Raji (cell line): ENCODE measurements around the gene KCNQ5.

Experiments
- POLR2A ChIP-seq: IDR thresholded peaks from 2 replicates; pipeline ENCODE4 v1.6.1; 2011; ENCODE audit warnings: low read depth, low read length, control low read depth; ENCODE audit not compliant: insufficient read depth

Gene KCNQ5

GRCh38 chr6:72863131-72863530, 241.3 kb downstream of the KCNQ5 start:
- TF ChIP-seq POLR2A: no peak

- TF ChIP-seq POLR2A: no peak
These were observed 242.4 kb downstream of the KCNQ5 start for GRCh38 chr6:72864236-72864635.

DNA sequence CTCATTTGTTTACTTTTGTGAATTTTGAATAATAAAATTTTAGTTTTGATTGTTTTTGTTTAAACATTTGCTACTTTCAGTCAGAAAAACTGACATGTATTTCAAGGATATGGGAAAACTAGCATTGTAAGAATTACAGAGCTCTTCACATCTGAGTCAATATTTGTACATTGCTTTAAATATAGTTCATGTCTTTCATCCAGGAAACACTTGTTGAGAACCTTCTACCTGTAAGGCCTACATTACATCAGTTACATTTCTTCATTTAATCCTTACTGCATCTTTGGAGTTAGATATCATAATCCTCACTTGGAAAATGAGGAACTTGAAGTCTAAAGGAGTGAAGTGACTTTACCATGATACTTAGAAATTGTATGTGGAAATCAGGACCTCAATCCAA, 242.9 kb downstream of the KCNQ5 start:
- no peak for TF ChIP-seq POLR2A

DNA sequence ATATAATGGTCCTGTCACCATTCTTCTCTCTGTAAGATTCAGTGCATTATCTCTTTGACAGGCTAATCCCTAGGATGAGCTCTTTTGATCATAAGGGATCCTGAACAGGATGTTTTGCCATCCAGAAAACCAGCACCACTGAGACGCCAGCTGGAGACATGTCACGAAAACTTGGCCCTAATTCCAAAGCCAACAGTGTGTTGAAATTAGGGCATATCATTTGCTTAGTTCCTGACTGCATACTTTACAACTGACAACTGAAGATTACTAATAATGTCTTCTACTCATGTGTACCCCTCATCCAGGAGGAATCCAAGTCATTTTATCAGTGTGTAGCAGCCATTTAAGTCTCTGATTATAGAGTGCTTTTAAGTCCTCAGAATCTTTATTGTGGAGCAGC, 243.6 kb downstream of the KCNQ5 start:
- TF ChIP-seq POLR2A: no peak

DNA sequence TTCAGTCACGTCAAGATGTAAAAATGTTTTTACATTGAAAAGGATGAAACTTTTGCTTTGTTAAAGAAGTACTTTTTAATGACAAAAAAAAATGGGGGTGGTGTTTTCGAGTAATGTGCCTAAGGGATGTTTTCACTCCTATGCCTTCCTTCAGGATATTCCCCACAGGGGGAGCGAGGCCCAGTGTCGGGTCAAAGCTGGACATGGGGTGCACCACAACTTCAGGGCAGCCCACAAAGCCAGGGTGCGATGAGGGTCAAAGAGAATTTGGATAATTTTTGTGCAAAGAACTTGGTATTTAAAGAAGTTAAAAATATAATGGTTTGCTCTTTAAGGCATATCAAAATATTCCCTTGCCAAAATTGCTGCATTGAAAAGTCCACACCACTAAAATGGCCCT, 247.8 kb downstream of the KCNQ5 start:
- no peak for TF ChIP-seq POLR2A

DNA sequence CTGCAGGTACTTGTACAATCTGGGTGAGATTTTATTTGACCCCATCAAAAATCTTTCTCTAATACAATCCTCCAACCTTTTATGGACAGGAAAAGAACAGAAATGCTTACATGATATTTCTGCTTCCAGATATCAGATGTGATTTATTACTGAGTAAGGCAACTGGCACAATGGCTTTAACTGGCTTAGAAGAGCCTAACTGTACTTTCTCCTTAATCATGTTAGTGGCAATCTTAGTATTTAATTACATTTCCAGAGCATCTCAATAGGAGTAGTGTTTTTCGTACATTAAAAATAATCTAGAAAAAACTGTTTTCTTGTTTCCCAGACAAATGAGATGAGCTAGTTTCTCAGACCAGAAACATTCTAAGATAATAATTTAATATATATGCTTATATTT, 251.6 kb downstream of the KCNQ5 start:
- no peak for TF ChIP-seq POLR2A

- TF ChIP-seq POLR2A: no peak
These were observed 254.4 kb downstream of the KCNQ5 start for GRCh38 chr6:72876256-72876655.

GRCh38 chr6:72886170-72886569, 264.3 kb downstream of the KCNQ5 start:
- no peak for TF ChIP-seq POLR2A

GRCh38 chr6:72890233-72890632, 268.4 kb downstream of the KCNQ5 start:
- TF ChIP-seq POLR2A: no peak

DNA sequence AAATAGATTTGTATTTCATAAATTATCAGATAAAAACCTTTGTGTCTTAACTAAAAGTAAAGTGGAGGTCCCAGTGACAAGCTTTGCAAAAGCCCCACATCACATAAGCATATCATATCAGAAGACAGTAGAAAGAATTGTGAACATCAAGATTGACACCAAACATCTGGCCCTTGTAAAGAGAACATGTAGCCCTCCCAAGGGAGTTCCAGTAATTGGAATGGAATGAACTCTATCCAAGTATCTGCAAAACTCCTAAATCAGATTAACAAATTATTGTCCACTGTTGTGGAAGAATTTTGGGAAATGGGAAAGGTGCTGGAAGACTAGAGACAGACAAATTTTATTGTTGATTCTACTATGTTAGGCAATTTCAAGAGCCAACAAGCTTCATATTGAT, 268.8 kb downstream of the KCNQ5 start:
- TF ChIP-seq POLR2A: no peak

- no peak for TF ChIP-seq POLR2A
These were observed 271.0 kb downstream of the KCNQ5 start for GRCh38 chr6:72892901-72893300.

- no peak for TF ChIP-seq POLR2A
These were observed 272.2 kb downstream of the KCNQ5 start for GRCh38 chr6:72894091-72894490.

GRCh38 chr6:72905705-72906478, 284.0 kb downstream of the KCNQ5 start:
- no peak for TF ChIP-seq POLR2A

DNA sequence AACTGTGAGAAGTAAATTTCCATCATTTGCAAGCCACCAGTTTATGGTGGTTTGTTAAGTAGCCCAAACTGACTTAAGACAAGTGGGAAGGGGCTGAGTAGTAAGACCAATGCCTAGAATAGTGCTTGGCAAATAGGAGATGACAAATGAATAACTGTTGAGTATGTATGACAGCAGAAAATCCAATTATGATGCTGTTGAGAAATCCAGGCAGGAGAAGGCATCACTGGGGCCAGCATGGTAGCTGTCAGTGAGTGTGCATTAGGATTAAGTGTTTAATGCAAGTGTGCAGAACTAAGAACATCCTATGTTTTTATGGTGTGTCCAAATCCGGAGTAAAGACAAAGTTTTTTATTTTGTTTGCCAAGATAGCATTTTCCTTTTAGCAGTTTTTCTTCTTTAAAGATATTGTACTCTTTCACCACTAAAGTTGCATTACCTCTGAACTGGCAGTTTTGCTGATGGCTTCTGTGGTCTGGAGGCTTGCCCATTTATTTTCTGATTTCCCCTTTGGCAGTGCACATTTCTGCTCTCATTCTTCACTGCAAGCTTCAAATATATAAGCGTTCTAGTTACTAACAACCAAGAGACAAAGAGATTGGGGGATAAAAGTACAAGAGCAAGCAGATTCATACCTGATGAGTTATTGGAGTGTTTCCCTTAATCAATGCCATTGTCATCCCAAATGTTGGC, 289.7 kb downstream of the KCNQ5 start:
- no peak for TF ChIP-seq POLR2A

GRCh38 chr6:72913797-72914196, 291.9 kb downstream of the KCNQ5 start:
- TF ChIP-seq POLR2A: no peak

DNA sequence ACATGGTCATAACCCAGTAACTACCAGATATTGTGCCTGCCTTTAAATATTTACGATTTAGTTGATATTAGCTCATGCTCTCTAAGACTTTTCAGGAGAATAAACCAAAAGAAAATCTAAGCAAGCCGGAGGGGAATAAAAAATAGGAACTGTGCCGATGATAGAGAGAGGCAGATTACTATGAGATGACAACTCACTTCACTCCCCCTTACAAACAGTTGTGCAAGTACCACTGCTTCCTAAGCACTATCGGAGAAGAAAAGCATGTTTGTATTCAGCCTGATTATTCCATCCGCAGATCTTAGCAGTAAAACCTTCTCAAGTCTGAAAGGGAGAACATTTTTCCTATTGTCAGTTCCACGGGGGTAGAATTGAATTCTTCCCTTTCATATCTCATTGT, 294.4 kb downstream of the KCNQ5 start:
- TF ChIP-seq POLR2A: no peak
